OCI-LY7 (cell line): Measurements from ENCODE around the gene MCEE. TPM values are rescaled to one million over a fixed set of nuclear protein-coding genes. Genes with fewer than 3 reads are reported as not detected.

ENCODE experiments used
- BruUV-seq: library from RNA; stranded (reverse); fragments of 400-500 nt; replicated peaks from 2 replicates; lab custom pipeline; 2021; lab: Mats Ljungman, UMichigan
- CTCF ChIA-PET: fragments of 300-600 bp; sonication (Branson Sonifier 250); formaldehyde crosslinking; loops from one replicate; lab custom pipeline; 2022; ENCODE audit warnings: antibody characterized with exemption; ENCODE audit not compliant: unreplicated experiment; lab: Charles Lee
- POLR2A ChIA-PET: fragments of 300-600 bp; sonication (Branson Sonifier 250); formaldehyde crosslinking; loops from one replicate; lab custom pipeline; 2022; ENCODE audit warnings: antibody characterized with exemption; lab: Charles Lee
- DNase-seq: peaks from one replicate; pipeline ENCODE4 v3.0.0-alpha.2; 2015; ENCODE audit warnings: low spot score
- H2AFZ ChIP-seq: fragments of 200-600 bp; sonication (generic), shearing (Covaris generic); 2 replicates; pipeline ENCODE4 v1.6.1; 2014; ENCODE audit warnings: mild to moderate bottlenecking, antibody characterized with exemption, low read length, moderate library complexity
- H3K27ac ChIP-seq: fragments of 200-600 bp; sonication (generic); 2 replicates; pipeline ENCODE4 v1.5.1; 2014; ENCODE audit warnings: mixed run types, low read depth, mild to moderate bottlenecking, moderate library complexity, low read length, inconsistent platforms; ENCODE audit not compliant: poor library complexity, severe bottlenecking
- H3K36me3 ChIP-seq: fragments of 200-600 bp; sonication (generic); 2 replicates; pipeline ENCODE4 v1.6.1; 2014; ENCODE audit warnings: mild to moderate bottlenecking, antibody characterized with exemption, low read length, moderate library complexity, mixed read lengths; ENCODE audit not compliant: insufficient read depth
- H3K4me1 ChIP-seq: fragments of 200-600 bp; sonication (generic); 2 replicates; pipeline ENCODE4 v1.5.1; 2014; ENCODE audit warnings: mild to moderate bottlenecking, low read length; ENCODE audit not compliant: insufficient read depth, poor library complexity, severe bottlenecking
- H3K4me2 ChIP-seq: fragments of 200-600 bp; sonication (generic); 2 replicates; pipeline ENCODE4 v1.6.1; 2014; ENCODE audit warnings: mild to moderate bottlenecking, low read length
- H3K4me3 ChIP-seq: fragments of 200-600 bp; sonication (generic); 2 replicates; pipeline ENCODE4 v1.5.1; 2014; ENCODE audit warnings: mild to moderate bottlenecking, low read depth, low read length; ENCODE audit not compliant: poor library complexity, severe bottlenecking
- H3K79me2 ChIP-seq: fragments of 200-600 bp; sonication (generic); 2 replicates; pipeline ENCODE4 v1.6.1; 2016; ENCODE audit warnings: low read depth, mild to moderate bottlenecking, low read length, moderate library complexity, mixed read lengths; ENCODE audit not compliant: insufficient read depth
- H3K9me2 ChIP-seq: fragments of 200-600 bp; sonication (generic); 2 replicates; pipeline ENCODE4 v1.6.1; 2016; ENCODE audit warnings: mild to moderate bottlenecking, low read length, mixed read lengths; ENCODE audit not compliant: insufficient read depth
- H3K9me3 ChIP-seq: fragments of 200-600 bp; sonication (generic); 2 replicates; pipeline ENCODE4 v1.6.1; 2014; ENCODE audit warnings: mild to moderate bottlenecking, mixed run types, low read length, mixed read lengths
- H4K20me1 ChIP-seq: fragments of 200-600 bp; sonication (generic); 2 replicates; pipeline ENCODE4 v1.6.1; 2014; ENCODE audit warnings: mild to moderate bottlenecking, antibody characterized with exemption, low read length, moderate library complexity, mixed read lengths; ENCODE audit not compliant: insufficient read depth
- CTCF ChIP-seq: fragments of 200-600 bp; sonication (generic); conservative IDR thresholded peaks from 2 replicates; pipeline ENCODE4 v1.5.1; 2014; ENCODE audit warnings: mild to moderate bottlenecking, antibody characterized with exemption, low read length, moderate library complexity, mixed read lengths
- EZH2phosphoT487 ChIP-seq: fragments of 200-600 bp; sonication (generic); IDR thresholded peaks from 2 replicates; pipeline ENCODE4 v1.6.1; 2018; ENCODE audit warnings: low read depth, borderline replicate concordance, mild to moderate bottlenecking, mixed run types, antibody characterized with exemption, low read length, moderate library complexity, mixed read lengths
- intact Hi-C: fragments of 100-400 bp; cut with micrococcal nuclease; formaldehyde crosslinking; loops from one replicate; pipeline ENCODE4 v1.10.0; 2022; ENCODE audit not compliant: unreplicated experiment
- small RNA-seq: library from RNA; depleted of rRNA; stranded (forward); fragments of <200 nt; gene quantifications from one replicate; pipeline ENCODE3, GENCODE V24; 2014
- total RNA-seq, 2 experiments: library from RNA; depleted of rRNA in 1 of 2; stranded (reverse); fragments of >200 nt in 1 of 2; shearing (Covaris generic) in 1 of 2; gene quantifications; 2 replicates each; pipeline ENCODE4 v1.2.3, GENCODE V29; 2014 to 2022

The MCEE gene
- total RNA-seq, 2 experiments from 2014 or later = 26.4 to 30.8 TPM

- ChIA-PET CTCF (interaction anchor here (1.5 kb wide), 1 partner anchor 11 kb away, joined by 4 read pairs; no protein-coding TSS in a partner anchor), POLR2A (interaction anchor here (1.4 kb wide), 1 partner anchor 9 kb away, joined by 4 read pairs; no protein-coding TSS in a partner anchor)
- H3K36me3 ChIP-seq = no peaks in the 10 kb centered on the region
- no peak overlapping the region for H2AFZ ChIP-seq
- peaks cover 30% of the 10 kb centered on the region for H3K4me1 ChIP-seq
- intact Hi-C loops = loop anchor here (10.0 kb wide), 1 partner anchor 935 kb away; no protein-coding TSS in a partner anchor
- H3K4me2 ChIP-seq = no peak overlapping the region
- H3K4me3 ChIP-seq = no peak overlapping the region
- no peak for TF ChIP-seq CTCF
- no peak for TF ChIP-seq EZH2phosphoT487
- no peaks in the 10 kb centered on the region for H3K9me2 ChIP-seq
- no peak overlapping the region for H3K27ac ChIP-seq
- H4K20me1 ChIP-seq = no peaks in the 10 kb centered on the region
- no TSS peak for BruUV-seq
- no peaks in the 10 kb centered on the region for H3K9me3 ChIP-seq
- no peak for DNase-seq
- peaks cover 10% of the 10 kb centered on the region; the same call in 1 of the 2 replicates for H3K79me2 ChIP-seq
These were observed 69.8 kb downstream of the MCEE start for GRCh38 chr2:71060211-71060610.

Small RNA genes within 50 kb of the gene (small RNA-seq; reads per million reads assigned to genes)
- not detected for gene AC007881.1

Other genes starting within 250 kb of the MCEE start
- gene VAX2, start 229.7 kb downstream of the MCEE start, total RNA-seq (2014; rRNA removed; shearing (Covaris generic)) = not detected in 2 replicates
- gene VAX2, start 229.7 kb downstream of the MCEE start, total RNA-seq (2022) = not detected in 2 replicates
- not detected in 2 replicates for gene ATP6V1B1, start 194.3 kb downstream of the MCEE start, total RNA-seq (2014; rRNA removed; shearing (Covaris generic))
- not detected in 2 replicates for gene ATP6V1B1, start 194.3 kb downstream of the MCEE start, total RNA-seq (2022)
- not detected in 2 replicates for gene ANKRD53, start 151.6 kb downstream of the MCEE start, total RNA-seq (2014; rRNA removed; shearing (Covaris generic))
- not detected in 2 replicates for gene ANKRD53, start 151.6 kb downstream of the MCEE start, total RNA-seq (2022)
- gene TEX261, start 135.4 kb downstream of the MCEE start, total RNA-seq (2014; rRNA removed; shearing (Covaris generic)) = 26.7 and 34.5 TPM in 2 replicates
- gene TEX261, start 135.4 kb downstream of the MCEE start, total RNA-seq (2022) = 45.8 and 57.7 TPM in 2 replicates
- gene NAGK, start 61.6 kb downstream of the MCEE start, total RNA-seq (2014; rRNA removed; shearing (Covaris generic)) = 79.7 and 97.8 TPM in 2 replicates
- gene NAGK, start 61.6 kb downstream of the MCEE start, total RNA-seq (2022) = 211 and 221 TPM in 2 replicates
- gene MPHOSPH10, start 405 bp upstream of the MCEE start, total RNA-seq (2014; rRNA removed; shearing (Covaris generic)) = 18.7 and 31.5 TPM in 2 replicates
- gene MPHOSPH10, start 405 bp upstream of the MCEE start, total RNA-seq (2022) = 38.3 and 42.7 TPM in 2 replicates
- gene PAIP2B, start 96.9 kb upstream of the MCEE start, total RNA-seq (2014; rRNA removed; shearing (Covaris generic)) = 2.6 and 3.0 TPM in 2 replicates
- 6.9 and 8.2 TPM in 2 replicates for gene PAIP2B, start 96.9 kb upstream of the MCEE start, total RNA-seq (2022)
- gene ZNF638, start 201.6 kb upstream of the MCEE start, total RNA-seq (2014; rRNA removed; shearing (Covaris generic)) = 138 and 165 TPM in 2 replicates
- 114 and 123 TPM in 2 replicates for gene ZNF638, start 201.6 kb upstream of the MCEE start, total RNA-seq (2022)